SJCRH30 (cell line): ENCODE data around the gene ZNF622. TPM values are rescaled to one million over a fixed set of nuclear protein-coding genes. Genes with fewer than 3 reads are reported as not detected.

ENCODE experiments used
- total RNA-seq: library from RNA; depleted of rRNA; stranded (reverse); fragments of >200 nt; shearing (Covaris generic); gene quantifications from 2 replicates; pipeline ENCODE4 v1.2.3, GENCODE V29; 2014; rRNA removed

ZNF622 gene
- total RNA-seq, 1 experiment from 2014 or later = 15.8 TPM

Other genes with a start within 250 kb of the ZNF622 start
- 0.16 TPM in 1 of 2 replicates, not detected in the other for gene RETREG1, start 151.2 kb upstream of the ZNF622 start, total RNA-seq